Activated CD4-positive, alpha-beta T cell treated with anti-CD3 and anti-CD28 coated beads for 36 hours (primary cell): ENCODE results near the gene GPR68. TPM values are rescaled to one million over a fixed set of nuclear protein-coding genes. Genes with fewer than 3 reads are reported as not detected.
"Not testable (repeated sequence)": the region's sequence is repeated elsewhere in the genome, so short reads cannot be mapped to it uniquely, and the experiment has no call there.

ENCODE experiments used
- ATAC-seq: fragments of 200-7000 bp; cut with Tn5 transposase; one replicate; pipeline ENCODE4 v1.10.0; 2021; ENCODE audit warnings: mild to moderate bottlenecking, moderate library complexity
- CTCF ChIA-PET: fragments of 350-600 bp; sonication (Branson Sonifier 250); formaldehyde crosslinking; loops from one replicate; lab custom pipeline; 2021; ENCODE audit warnings: antibody characterized with exemption; lab: Charles Lee
- POLR2A ChIA-PET: fragments of 350-600 bp; sonication (Branson Sonifier 250); formaldehyde crosslinking; loops from one replicate; lab custom pipeline; 2021; ENCODE audit warnings: antibody characterized with exemption, inconsistent platforms; lab: Charles Lee
- DNase-seq: peaks from one replicate; pipeline ENCODE4 v3.0.0-alpha.2; 2020
- H3K27ac Mint-ChIP-seq: one replicate; pipeline ENCODE4 v1.8.0; 2021; ENCODE audit warnings: mixed read lengths
- H3K27me3 Mint-ChIP-seq: one replicate; pipeline ENCODE4 v1.8.0; 2021; ENCODE audit warnings: mixed read lengths
- H3K36me3 Mint-ChIP-seq: one replicate; pipeline ENCODE4 v1.8.0; 2021; ENCODE audit warnings: low read depth, mixed read lengths
- H3K4me1 Mint-ChIP-seq: one replicate; pipeline ENCODE4 v1.8.0; 2021; ENCODE audit warnings: mixed read lengths
- H3K4me3 Mint-ChIP-seq: one replicate; pipeline ENCODE4 v1.8.0; 2021; ENCODE audit warnings: mild to moderate bottlenecking, moderate library complexity, mixed read lengths
- H3K9me3 Mint-ChIP-seq: one replicate; pipeline ENCODE4 v1.8.0; 2021; ENCODE audit warnings: low read depth, mixed read lengths
- intact Hi-C, 2 experiments: fragments of 100-400 bp; cut with DNase I in 1 of 2; cut with micrococcal nuclease in 1 of 2; formaldehyde crosslinking; loops; one replicate each; pipeline versions ENCODE4 v1.14.2 to v1.15.1; 2022 to 2024; cut with DNase I, micrococcal nuclease
- total RNA-seq, 2 experiments: library from RNA; stranded (reverse); gene quantifications; one replicate each; pipeline ENCODE4 v1.2.3, GENCODE V29; 2021

GPR68 gene
- total RNA-seq, 2 experiments from 2014 or later = 9.4 to 11.2 TPM

- Mint-ChIP-seq H3K36me3 (peaks cover 43% of the 10 kb centered on the region), H3K4me3 (peak overlapping the region; percentile 67), H3K9me3 (peaks cover 4% of the 10 kb centered on the region), H3K27ac (peak overlapping the region; percentile 100), H3K4me1 (peaks cover 84% of the 10 kb centered on the region), H3K27me3 (no peaks in the 10 kb centered on the region)
- intact Hi-C loops = no loop called here
- ATAC-seq = peak; percentile 5
- ChIA-PET CTCF (interaction anchor here (0.8 kb wide), 1 partner anchor 53 kb away, joined by 3 read pairs; no protein-coding TSS in a partner anchor), POLR2A (interaction anchor here (4.6 kb wide), 1 partner anchor 14 kb away, joined by 66 read pairs; the partner anchor contains the start of gene GPR68)
- DNase-seq = peak; percentile 38
These were observed 14.0 kb downstream of the GPR68 start for GRCh38 chr14:91230397-91231035.

GRCh38 chr14:91229743-91230200 lies 14.7 kb downstream of the GPR68 start:
- Mint-ChIP-seq H3K27me3 (no peaks in the 10 kb centered on the region), H3K36me3 (peaks cover 45% of the 10 kb centered on the region), H3K4me3 (peak overlapping the region; percentile 67), H3K4me1 (peaks cover 91% of the 10 kb centered on the region), H3K27ac (peak overlapping the region; percentile 100), H3K9me3 (peaks cover 4% of the 10 kb centered on the region)
- CTCF ChIA-PET = interaction anchor here (0.5 to 3.3 kb wide), 3 partner anchors 14 to 1978 kb away, joined by 3 to 26 read pairs (median 3); partner anchors contain the start of gene GPR68
- peak; percentile 81 for DNase-seq
- POLR2A ChIA-PET = interaction anchor here (4.6 kb wide), 1 partner anchor 15 kb away, joined by 66 read pairs; the partner anchor contains the start of gene GPR68
- ATAC-seq = peak; percentile 13
- intact Hi-C loops = loop anchor here (1.0 to 5.0 kb wide), 6 partner anchors 32 to 257 kb away; no protein-coding TSS in a partner anchor

GRCh38 chr14:91229005-91229382 lies 15.5 kb downstream of the GPR68 start:
- ChIA-PET POLR2A (interaction anchor here (0.7 to 4.6 kb wide), 3 partner anchors 16 to 35 kb away, joined by 3 to 66 read pairs (median 6); partner anchors contain the start of gene GPR68), CTCF (interaction anchor here (0.5 to 3.3 kb wide), 11 partner anchors 14 to 1979 kb away, joined by 3 to 26 read pairs (median 4); partner anchors contain the start of gene GPR68)
- Mint-ChIP-seq H3K4me3 (peak overlapping the region; percentile 67), H3K36me3 (peaks cover 41% of the 10 kb centered on the region), H3K9me3 (peaks cover 4% of the 10 kb centered on the region), H3K4me1 (peaks cover 91% of the 10 kb centered on the region), H3K27ac (peak overlapping the region; percentile 100), H3K27me3 (no peaks in the 10 kb centered on the region)
- intact Hi-C loops = loop anchor here (1.0 to 5.0 kb wide), 6 partner anchors 32 to 257 kb away; no protein-coding TSS in a partner anchor
- ATAC-seq (no peak), DNase-seq (no peak)

- no peaks in the 10 kb centered on the region for H3K27me3 Mint-ChIP-seq
- DNase-seq = peak; percentile 95
- H3K4me1 Mint-ChIP-seq = peaks cover 95% of the 10 kb centered on the region
- ChIA-PET POLR2A (interaction anchor here (0.7 to 4.6 kb wide), 5 partner anchors 16 to 168 kb away, joined by 3 to 66 read pairs (median 6); partner anchors contain the start of genes GPR68 and RPS6KA5), CTCF (interaction anchor here (0.5 to 3.3 kb wide), 10 partner anchors 15 to 635 kb away, joined by 3 to 26 read pairs (median 4); partner anchors contain the start of gene GPR68)
- H3K36me3 Mint-ChIP-seq = peaks cover 48% of the 10 kb centered on the region
- intact Hi-C loops = loop anchor here (1.0 to 5.0 kb wide), 13 partner anchors 15 to 258 kb away; partner anchors contain the start of genes CCDC88C (in 1 of the 2) and RPS6KA5 (in 1 of the 2)
- ATAC-seq = peak; percentile 87
- peak overlapping the region; percentile 100 for H3K27ac Mint-ChIP-seq
- H3K4me3 Mint-ChIP-seq = peak overlapping the region; percentile 67
- H3K9me3 Mint-ChIP-seq = peaks cover 5% of the 10 kb centered on the region
These were observed 16.1 kb downstream of the GPR68 start for GRCh38 chr14:91228112-91229004.

- ATAC-seq (no peak), DNase-seq (peak; percentile 65)
- H3K27ac Mint-ChIP-seq = peak overlapping the region; percentile 100
- CTCF ChIA-PET = interaction anchor here (1.0 to 3.3 kb wide), 4 partner anchors 14 to 112 kb away, joined by 3 to 26 read pairs (median 4); partner anchors contain the start of gene GPR68
- H3K27me3 Mint-ChIP-seq = no peaks in the 10 kb centered on the region
- H3K36me3 Mint-ChIP-seq = peaks cover 53% of the 10 kb centered on the region
- peak overlapping the region; percentile 64 for H3K4me3 Mint-ChIP-seq
- POLR2A ChIA-PET = interaction anchor here (0.6 to 4.6 kb wide), 6 partner anchors 17 to 895 kb away, joined by 3 to 66 read pairs (median 6); partner anchors contain the start of genes CPSF2, GPR68 and NDUFB1
- H3K9me3 Mint-ChIP-seq = peaks cover 12% of the 10 kb centered on the region
- peaks cover 98% of the 10 kb centered on the region for H3K4me1 Mint-ChIP-seq
- intact Hi-C loops = loop anchor here in 1 of 2 experiments (5.0 kb wide), 2 partner anchors 35 to 255 kb away; no protein-coding TSS in a partner anchor
These were observed 17.3 kb downstream of the GPR68 start for GRCh38 chr14:91227183-91227628.

GRCh38 chr14:91226360-91226759 lies 18.1 kb downstream of the GPR68 start:
- peak overlapping the region; percentile 64 for H3K4me3 Mint-ChIP-seq

GRCh38 chr14:91225025-91225424 lies 19.5 kb downstream of the GPR68 start:
- no peak for ATAC-seq
- Mint-ChIP-seq H3K4me1 (peaks cover 86% of the 10 kb centered on the region), H3K27ac (peak overlapping the region; percentile 100), H3K4me3 (no peak overlapping the region), H3K36me3 (peaks cover 44% of the 10 kb centered on the region), H3K27me3 (no peaks in the 10 kb centered on the region), H3K9me3 (peaks cover 11% of the 10 kb centered on the region)
- intact Hi-C loops = loop anchor here in 1 of 2 experiments (5.0 kb wide), 2 partner anchors 37 to 253 kb away; no protein-coding TSS in a partner anchor
- ChIA-PET CTCF (no interaction called here), POLR2A (no interaction called here)
- no peak for DNase-seq

More at GRCh38 chr14:91226360-91226759, 18.1 kb downstream of the GPR68 start:
- H3K36me3 Mint-ChIP-seq = peaks cover 52% of the 10 kb centered on the region
- ChIA-PET CTCF (interaction anchor here (3.3 kb wide), 1 partner anchor 17 kb away, joined by 26 read pairs; the partner anchor contains the start of gene GPR68), POLR2A (interaction anchor here (1.8 to 4.6 kb wide), 2 partner anchors 18 to 32 kb away, joined by 13 to 66 read pairs; partner anchors contain the start of gene GPR68)
- peaks cover 96% of the 10 kb centered on the region for H3K4me1 Mint-ChIP-seq
- H3K27me3 Mint-ChIP-seq, DNase-seq, ATAC-seq: not testable (repeated sequence)
- intact Hi-C loops = loop anchor here in 1 of 2 experiments (5.0 kb wide), 2 partner anchors 36 to 254 kb away; no protein-coding TSS in a partner anchor
- H3K9me3 Mint-ChIP-seq = peaks cover 12% of the 10 kb centered on the region
- peak overlapping the region; percentile 100 for H3K27ac Mint-ChIP-seq

GRCh38 chr14:91223028-91223783 lies 21.3 kb downstream of the GPR68 start:
- CTCF ChIA-PET = interaction anchor here (0.7 to 1.6 kb wide), 3 partner anchors 13 to 243 kb away, joined by 4 read pairs; no protein-coding TSS in a partner anchor
- POLR2A ChIA-PET = no interaction called here
- intact Hi-C loops = no loop called here
- Mint-ChIP-seq H3K4me1 (peaks cover 69% of the 10 kb centered on the region), H3K9me3 (peaks cover 11% of the 10 kb centered on the region), H3K36me3 (peaks cover 45% of the 10 kb centered on the region), H3K4me3 (no peak overlapping the region), H3K27ac (peak overlapping the region; percentile 79), H3K27me3 (no peaks in the 10 kb centered on the region)
- peak; percentile 59 for DNase-seq
- ATAC-seq = peak; percentile 63

GRCh38 chr14:91221270-91221669 lies 23.2 kb downstream of the GPR68 start:
- intact Hi-C loops = no loop called here
- H3K27ac Mint-ChIP-seq = peak overlapping the region; percentile 26
- H3K36me3 Mint-ChIP-seq = peaks cover 50% of the 10 kb centered on the region
- ATAC-seq (no peak), DNase-seq (no peak)
- no peaks in the 10 kb centered on the region for H3K27me3 Mint-ChIP-seq
- POLR2A ChIA-PET = no interaction called here
- peaks cover 11% of the 10 kb centered on the region for H3K9me3 Mint-ChIP-seq
- H3K4me1 Mint-ChIP-seq = peaks cover 50% of the 10 kb centered on the region
- CTCF ChIA-PET = interaction anchor here (0.7 kb wide), 1 partner anchor 38 kb away, joined by 4 read pairs; no protein-coding TSS in a partner anchor
- H3K4me3 Mint-ChIP-seq = no peak overlapping the region
